IPS DF 6.9 (cell line): ENCODE data around the gene CD276.

Experiments used
- DNase-seq: peaks from one replicate; pipeline ENCODE4 v3.0.0-alpha.2; 2013; ENCODE audit warnings: low read depth, low spot score
- H3K27ac ChIP-seq: one replicate; pipeline ENCODE4 v1.5.1; 2013; ENCODE audit warnings: low read length, control low read depth
- H3K27me3 ChIP-seq: 2 replicates; pipeline ENCODE4 v1.6.1; 2013; ENCODE audit warnings: mild to moderate bottlenecking, low read length; ENCODE audit not compliant: control insufficient read depth, insufficient read depth
- H3K36me3 ChIP-seq: 2 replicates; pipeline ENCODE4 v1.6.1; 2013; ENCODE audit warnings: low read length; ENCODE audit not compliant: control insufficient read depth, insufficient read depth
- H3K4me1 ChIP-seq: 2 replicates; pipeline ENCODE4 v1.6.1; 2013; ENCODE audit warnings: low read length; ENCODE audit not compliant: control insufficient read depth, insufficient read depth
- H3K4me3 ChIP-seq: 2 replicates; pipeline ENCODE4 v1.5.1; 2013; ENCODE audit warnings: mild to moderate bottlenecking, low read length
- H3K9me3 ChIP-seq: 2 replicates; pipeline ENCODE4 v1.6.1; 2013; ENCODE audit warnings: low read length, inconsistent platforms; ENCODE audit not compliant: control insufficient read depth, insufficient read depth
- WGBS: extraction: QIAGEN DNeasy Blood & Tissue Kit; methylation state at CpG from one replicate; pipeline ENCODE4 v1.1.7; 2013; ENCODE audit warnings: mixed read lengths, missing lambda C conversion rate; ENCODE audit not compliant: insufficient read length, insufficient coverage; 5-methylcytosine and 5-hydroxymethylcytosine counted together

CD276 gene

GRCh38 chr15:73683257-73683776, 866 bp upstream of the CD276 start:
- H3K9me3 ChIP-seq: no peaks in the 10 kb centered on the region
- DNase-seq: no peak
- no peaks in the 10 kb centered on the region for H3K27me3 ChIP-seq
- H3K36me3 ChIP-seq: no peaks in the 10 kb centered on the region
- no peak overlapping the region for H3K27ac ChIP-seq
- no CpG with 5 or more reads among the region's 7 CpGs for WGBS
- H3K4me1 ChIP-seq: peaks cover 6% of the 10 kb centered on the region
- H3K4me3 ChIP-seq: peak overlapping the region; percentile 67; the same call in 1 of the 2 replicates

- H3K4me1 ChIP-seq: peaks cover 6% of the 10 kb centered on the region
- H3K27me3 ChIP-seq: no peaks in the 10 kb centered on the region
- no peak overlapping the region for H3K27ac ChIP-seq
- no peak for DNase-seq
- H3K4me3 ChIP-seq: peak overlapping the region; percentile 67
- WGBS: no CpG with 5 or more reads among the region's 52 CpGs
- H3K9me3 ChIP-seq: no peaks in the 10 kb centered on the region
- H3K36me3 ChIP-seq: no peaks in the 10 kb centered on the region
These were observed 635 bp downstream of the CD276 start for GRCh38 chr15:73684581-73685455.

GRCh38 chr15:73685981-73686380, 1.8 kb downstream of the CD276 start:
- no peak overlapping the region for H3K4me3 ChIP-seq
- H3K4me1 ChIP-seq: peaks cover 6% of the 10 kb centered on the region
- H3K9me3 ChIP-seq: no peaks in the 10 kb centered on the region
- WGBS: no CpG with 5 or more reads among the region's 6 CpGs
- H3K27me3 ChIP-seq: no peaks in the 10 kb centered on the region
- no peak overlapping the region for H3K27ac ChIP-seq
- no peak for DNase-seq
- H3K36me3 ChIP-seq: no peaks in the 10 kb centered on the region

- H3K36me3 ChIP-seq: no peaks in the 10 kb centered on the region
- no CpG with 5 or more reads among the region's 4 CpGs for WGBS
- H3K27ac ChIP-seq: no peak overlapping the region
- peaks cover 6% of the 10 kb centered on the region for H3K4me1 ChIP-seq
- no peaks in the 10 kb centered on the region for H3K9me3 ChIP-seq
- no peaks in the 10 kb centered on the region for H3K27me3 ChIP-seq
- H3K4me3 ChIP-seq: no peak overlapping the region
- DNase-seq: no peak
These were observed 2.6 kb downstream of the CD276 start for GRCh38 chr15:73686781-73687256.

- Histone ChIP-seq H3K4me3 (no peak overlapping the region), H3K9me3 (no peaks in the 10 kb centered on the region), H3K27me3 (no peaks in the 10 kb centered on the region), H3K4me1 (peaks cover 6% of the 10 kb centered on the region), H3K27ac (no peak overlapping the region), H3K36me3 (no peaks in the 10 kb centered on the region)
- no peak for DNase-seq
- no CpG with 5 or more reads among the region's 2 CpGs for WGBS
These were observed 3.2 kb downstream of the CD276 start for GRCh38 chr15:73687351-73687750.

GRCh38 chr15:73688455-73688854, 4.3 kb downstream of the CD276 start:
- Histone ChIP-seq H3K9me3 (no peaks in the 10 kb centered on the region), H3K27ac (no peak overlapping the region), H3K36me3 (no peaks in the 10 kb centered on the region), H3K27me3 (no peaks in the 10 kb centered on the region), H3K4me1 (peaks cover 6% of the 10 kb centered on the region), H3K4me3 (no peak overlapping the region)
- no peak for DNase-seq
- no CpG with 5 or more reads among the region's 6 CpGs for WGBS

- Histone ChIP-seq H3K27ac (no peak overlapping the region), H3K4me1 (peaks cover 4% of the 10 kb centered on the region; the same call in 1 of the 2 replicates)
These were observed 7.2 kb downstream of the CD276 start for GRCh38 chr15:73691396-73691795.

GRCh38 chr15:73694419-73694818, 10.2 kb downstream of the CD276 start:
- Histone ChIP-seq H3K36me3 (no peaks in the 10 kb centered on the region), H3K4me1 (peaks cover 5% of the 10 kb centered on the region), H3K27me3 (no peaks in the 10 kb centered on the region), H3K9me3 (no peaks in the 10 kb centered on the region), H3K27ac (no peak overlapping the region), H3K4me3 (no peak overlapping the region)
- DNase-seq: no peak
- WGBS: no CpG with 5 or more reads among the region's 5 CpGs

More at GRCh38 chr15:73691396-73691795, 7.2 kb downstream of the CD276 start:
- no CpG with 5 or more reads among the region's 6 CpGs for WGBS
- H3K9me3 ChIP-seq: no peaks in the 10 kb centered on the region
- H3K4me3 ChIP-seq: no peak overlapping the region
- DNase-seq: no peak
- no peaks in the 10 kb centered on the region for H3K36me3 ChIP-seq
- H3K27me3 ChIP-seq: no peaks in the 10 kb centered on the region

- Histone ChIP-seq H3K27me3 (no peaks in the 10 kb centered on the region), H3K4me3 (no peak overlapping the region), H3K36me3 (no peaks in the 10 kb centered on the region), H3K27ac (no peak overlapping the region), H3K9me3 (no peaks in the 10 kb centered on the region), H3K4me1 (peaks cover 5% of the 10 kb centered on the region)
- no peak for DNase-seq
- no CpG with 5 or more reads among the region's 16 CpGs for WGBS
These were observed 11.8 kb downstream of the CD276 start for GRCh38 chr15:73695773-73696640.

- peaks cover 5% of the 10 kb centered on the region for H3K4me1 ChIP-seq
- no peaks in the 10 kb centered on the region for H3K36me3 ChIP-seq
- H3K27ac ChIP-seq: no peak overlapping the region
- H3K4me3 ChIP-seq: no peak overlapping the region
- no CpG with 5 or more reads among the region's 1 CpG for WGBS
- no peaks in the 10 kb centered on the region for H3K27me3 ChIP-seq
- H3K9me3 ChIP-seq: no peaks in the 10 kb centered on the region
- DNase-seq: no peak
These were observed 12.4 kb downstream of the CD276 start for GRCh38 chr15:73696641-73697001.
